DMS 273 (cell line): ENCODE results near the gene STRBP.

Source experiments
- DNase-seq: peaks from one replicate; lab custom pipeline; 2025; ENCODE audit not compliant: unreplicated experiment; lab: John Stamatoyannopoulos, UW

Gene STRBP

DNA sequence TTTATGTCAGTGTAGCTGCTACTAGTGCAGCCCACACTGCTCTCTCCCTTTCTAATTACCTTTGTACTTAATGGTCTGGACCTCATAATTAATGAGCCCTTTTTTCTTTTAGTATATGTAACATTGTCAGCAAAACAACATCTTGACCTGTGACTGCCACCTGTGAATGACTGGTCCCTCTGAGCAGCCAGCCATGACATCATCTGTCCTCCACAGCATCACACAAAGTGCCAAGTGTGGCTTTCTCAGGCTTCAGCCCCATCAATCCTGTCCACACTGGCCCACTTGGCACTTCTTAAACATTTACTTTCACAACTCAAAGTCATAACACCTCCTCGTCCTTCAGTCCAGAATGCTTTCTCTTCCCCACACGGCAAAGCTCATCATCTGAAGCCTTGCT lies 130.2 kb downstream of the STRBP start:
- no peak for DNase-seq

DNA sequence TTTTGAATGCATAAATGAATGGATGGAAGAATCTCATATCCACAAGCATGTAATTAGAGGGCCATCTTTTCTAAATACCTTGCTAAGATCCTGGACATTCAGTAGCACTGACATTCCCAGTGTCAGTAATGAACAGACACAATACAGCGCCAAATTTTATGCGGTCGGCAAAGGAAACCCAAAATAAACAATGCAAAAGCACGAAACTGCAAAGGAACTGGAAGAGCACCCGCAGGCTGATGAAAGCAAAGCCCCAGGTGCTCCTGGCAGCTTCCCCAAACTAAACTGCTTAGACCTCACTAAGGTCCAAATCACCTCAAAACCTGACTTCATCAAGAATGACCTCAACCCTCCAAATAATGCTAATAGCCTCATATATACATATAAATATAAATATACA lies 133.0 kb downstream of the STRBP start:
- DNase-seq: no peak

DNA sequence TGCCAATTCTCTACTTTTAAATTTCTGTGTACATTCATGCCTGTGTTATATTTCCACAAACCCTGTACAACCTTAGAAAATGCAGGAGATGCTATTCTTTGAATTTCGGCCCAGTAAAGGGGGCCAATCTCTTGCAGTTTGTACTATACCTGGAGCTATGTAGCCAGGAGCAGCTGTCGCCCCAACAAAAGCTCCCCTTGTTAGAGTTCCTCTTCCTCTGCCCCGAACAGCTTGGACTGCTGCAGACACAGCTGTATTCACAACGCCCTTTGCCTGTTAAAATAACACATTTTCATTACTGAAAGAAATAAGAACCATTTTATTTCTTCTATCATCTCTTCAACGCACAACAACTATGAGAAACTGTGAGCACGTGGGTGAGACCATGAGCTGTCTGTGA lies 135.7 kb downstream of the STRBP start:
- no peak for DNase-seq

DNA sequence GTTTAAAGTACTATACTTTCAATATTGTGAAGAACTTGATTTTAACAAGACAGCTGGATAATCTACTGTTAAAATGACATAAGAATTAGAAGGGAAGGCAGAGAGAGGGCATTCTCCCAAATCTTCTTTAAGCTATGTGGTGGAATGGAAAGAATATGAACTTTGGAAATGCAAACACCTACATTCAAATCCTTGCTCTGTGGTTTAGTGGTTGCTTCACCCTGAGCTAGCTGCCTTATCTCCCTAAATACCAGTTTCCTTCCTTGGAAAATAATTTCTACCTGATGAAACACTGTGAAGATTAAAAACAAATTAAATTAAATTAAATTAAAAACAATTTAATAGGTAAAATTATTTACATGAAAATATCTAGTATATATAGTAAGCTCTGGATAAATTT lies 136.4 kb downstream of the STRBP start:
- DNase-seq: no peak

DNA sequence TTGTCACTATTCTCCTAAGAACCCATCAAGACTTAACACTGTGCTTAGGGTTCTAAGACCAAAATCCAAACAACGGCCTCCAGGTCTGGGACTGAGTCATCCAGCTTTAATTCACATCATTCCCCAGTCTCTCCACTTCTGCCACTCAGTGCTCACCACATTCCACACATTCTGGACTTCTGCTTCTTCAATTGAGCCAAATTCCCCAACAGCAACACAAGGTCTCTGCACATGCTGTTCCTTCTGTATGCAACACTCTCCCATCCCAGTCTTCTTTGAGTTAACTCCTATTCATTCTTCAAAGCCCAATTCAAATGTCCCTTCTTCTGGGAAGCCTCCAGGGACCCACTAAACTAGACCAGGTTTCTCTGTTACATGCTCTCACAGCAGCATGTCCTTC lies 137.1 kb downstream of the STRBP start:
- no peak for DNase-seq

DNA sequence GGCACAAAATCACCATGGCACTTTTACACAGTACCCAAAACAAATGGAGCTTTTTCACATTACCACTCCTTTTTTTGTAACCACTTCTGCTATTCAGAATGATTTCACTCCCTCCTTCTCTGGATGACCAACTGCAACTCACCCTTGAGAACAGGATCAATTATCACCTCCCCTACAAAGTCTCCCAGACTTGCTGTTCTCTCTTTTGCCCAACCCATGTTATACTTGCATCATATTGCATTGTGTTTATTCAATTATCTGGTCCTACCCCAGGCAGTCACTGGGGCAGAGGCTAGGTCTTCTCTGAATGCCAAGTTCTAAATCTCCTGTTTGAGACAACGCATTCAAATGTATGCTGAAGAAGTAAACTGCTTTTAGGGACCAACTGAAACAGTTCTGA lies 139.0 kb downstream of the STRBP start:
- no peak for DNase-seq

DNA sequence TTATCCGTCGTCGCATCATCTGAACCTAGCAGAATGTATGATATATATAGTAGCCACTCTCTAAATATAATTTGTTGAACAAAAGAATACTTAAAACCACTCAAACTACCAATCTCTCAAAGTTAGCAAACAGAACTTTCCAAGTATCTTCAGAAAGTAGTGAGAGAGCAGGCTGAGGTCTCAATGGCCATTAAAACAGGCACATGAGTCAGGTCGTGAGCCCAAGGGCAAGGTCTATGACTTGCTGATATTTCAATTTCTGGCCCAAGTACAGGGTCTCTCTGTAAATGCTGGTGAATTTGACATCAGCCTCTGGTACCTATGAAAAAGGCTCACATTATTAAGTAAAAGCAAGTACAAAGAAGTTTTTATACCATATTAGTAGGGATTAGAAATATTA lies 139.8 kb downstream of the STRBP start:
- no peak for DNase-seq

DNA sequence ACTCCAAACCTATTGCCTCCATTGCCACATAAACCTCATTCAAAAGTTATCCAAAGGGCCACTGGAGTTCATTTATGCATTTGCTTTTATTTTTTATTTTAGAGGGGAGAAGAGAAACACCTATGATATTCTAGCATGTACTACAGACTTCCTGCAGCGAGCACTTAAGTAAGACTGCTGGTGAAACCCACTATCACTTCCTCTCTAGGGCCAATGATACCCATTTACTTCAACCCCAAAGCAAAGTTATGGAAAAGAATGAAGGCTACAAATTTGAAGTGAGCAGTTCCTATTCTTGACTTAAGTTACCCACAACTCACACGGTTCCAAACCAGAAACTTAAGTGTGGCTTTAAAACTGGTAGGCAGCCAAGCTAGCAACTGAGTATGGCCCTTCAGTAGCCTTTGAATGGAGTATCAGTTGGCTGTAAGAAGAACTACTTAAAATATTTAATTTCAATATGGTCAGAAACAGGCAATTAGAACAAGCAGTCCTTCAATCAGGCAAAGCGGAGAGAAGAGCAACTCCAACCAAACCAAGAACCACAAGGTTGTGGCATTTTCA lies 140.8 kb downstream of the STRBP start:
- DNase-seq: no peak

DNA sequence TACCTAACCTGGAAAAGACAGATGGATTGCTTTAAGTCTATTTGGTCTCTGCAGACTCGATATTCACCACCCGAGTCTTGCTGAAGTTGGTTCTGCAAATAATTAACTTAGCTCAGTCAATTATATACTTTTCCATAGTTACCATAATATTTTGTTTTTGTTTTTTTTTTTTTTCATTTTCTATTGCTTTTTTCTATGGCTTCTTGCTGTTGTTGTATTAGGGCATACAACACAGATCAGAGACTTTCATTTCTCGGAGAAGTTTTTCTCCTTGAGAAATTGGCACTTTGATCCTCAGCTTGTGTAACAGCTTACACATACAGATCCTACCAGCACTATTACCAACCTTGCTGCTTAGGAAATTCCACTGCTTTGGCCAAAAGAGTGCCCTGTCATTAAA lies 146.9 kb downstream of the STRBP start:
- no peak for DNase-seq

DNA sequence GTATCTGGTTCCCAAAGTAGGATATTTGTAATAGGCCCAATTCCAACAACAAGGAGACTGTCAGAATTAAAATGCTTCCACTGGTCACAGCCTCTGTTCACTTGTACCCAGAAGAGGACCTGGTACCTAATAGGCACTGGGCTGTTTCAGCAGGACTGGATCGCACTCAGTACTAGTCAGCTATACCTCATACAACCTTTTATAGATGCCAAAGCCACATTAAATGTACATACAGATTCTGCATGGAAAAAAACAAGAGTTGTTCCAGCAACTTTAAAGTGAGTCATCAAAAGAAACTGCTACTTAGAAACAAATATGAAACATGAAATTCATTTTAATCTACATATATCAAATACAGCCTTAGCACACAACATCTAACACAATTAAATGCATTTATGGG lies 147.4 kb downstream of the STRBP start:
- DNase-seq: no peak

DNA sequence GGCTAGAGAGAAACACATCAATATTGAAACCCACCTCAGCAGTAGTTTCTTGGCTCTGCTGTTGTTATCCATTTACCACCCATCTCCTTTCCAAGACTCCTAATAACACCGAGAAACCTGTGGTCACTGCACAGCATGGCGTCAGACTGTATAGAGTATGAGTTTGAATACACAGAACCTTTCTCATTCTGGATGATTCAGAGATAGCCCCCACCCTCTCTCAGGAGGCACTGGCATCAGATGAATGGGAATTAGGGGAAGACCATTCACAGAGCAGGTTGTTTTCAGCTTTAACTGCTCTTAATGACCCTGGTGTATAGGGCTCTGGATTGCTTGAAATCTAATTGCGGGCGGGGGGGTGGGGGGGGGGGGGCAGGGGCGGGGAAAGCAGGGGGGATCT lies 148.3 kb downstream of the STRBP start:
- DNase-seq: no peak

DNA sequence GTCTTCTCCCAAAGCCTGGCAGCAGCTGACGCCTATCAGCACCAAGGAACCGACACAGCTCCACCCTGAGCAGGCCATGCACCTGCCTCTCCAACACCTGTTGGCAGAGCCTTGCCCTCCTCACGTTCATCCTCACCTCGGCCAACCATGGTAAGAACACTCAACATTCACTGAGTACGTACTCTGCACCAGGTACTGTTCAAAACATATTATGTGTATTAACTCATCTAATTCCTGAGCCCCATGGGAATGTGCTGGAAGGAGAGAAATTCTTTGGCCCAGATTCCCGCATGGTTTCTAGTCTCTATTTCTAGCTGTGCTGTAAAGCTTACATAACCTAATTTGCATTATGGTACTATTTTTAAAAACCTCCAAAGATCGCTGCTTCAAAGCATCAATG lies 148.8 kb downstream of the STRBP start:
- DNase-seq: no peak

DNA sequence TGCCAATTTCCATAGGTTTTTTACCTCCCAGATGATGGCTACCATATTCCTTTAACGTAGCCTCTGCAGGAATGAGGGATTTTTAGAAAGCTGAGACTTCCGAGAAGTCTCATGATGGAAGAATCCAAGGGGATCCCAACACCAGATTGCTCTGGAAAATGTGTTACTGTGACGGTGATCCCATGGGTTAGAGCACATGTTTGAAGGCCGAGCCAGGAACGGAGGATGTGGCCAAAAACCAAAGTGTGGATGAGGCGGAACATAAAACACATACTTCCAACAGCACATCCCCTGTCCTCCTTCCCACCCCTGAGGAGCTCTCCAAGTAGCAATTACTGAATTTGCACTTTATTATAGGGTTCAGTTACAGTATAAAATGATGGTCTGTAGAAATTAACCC lies 152.3 kb downstream of the STRBP start:
- DNase-seq: no peak

DNA sequence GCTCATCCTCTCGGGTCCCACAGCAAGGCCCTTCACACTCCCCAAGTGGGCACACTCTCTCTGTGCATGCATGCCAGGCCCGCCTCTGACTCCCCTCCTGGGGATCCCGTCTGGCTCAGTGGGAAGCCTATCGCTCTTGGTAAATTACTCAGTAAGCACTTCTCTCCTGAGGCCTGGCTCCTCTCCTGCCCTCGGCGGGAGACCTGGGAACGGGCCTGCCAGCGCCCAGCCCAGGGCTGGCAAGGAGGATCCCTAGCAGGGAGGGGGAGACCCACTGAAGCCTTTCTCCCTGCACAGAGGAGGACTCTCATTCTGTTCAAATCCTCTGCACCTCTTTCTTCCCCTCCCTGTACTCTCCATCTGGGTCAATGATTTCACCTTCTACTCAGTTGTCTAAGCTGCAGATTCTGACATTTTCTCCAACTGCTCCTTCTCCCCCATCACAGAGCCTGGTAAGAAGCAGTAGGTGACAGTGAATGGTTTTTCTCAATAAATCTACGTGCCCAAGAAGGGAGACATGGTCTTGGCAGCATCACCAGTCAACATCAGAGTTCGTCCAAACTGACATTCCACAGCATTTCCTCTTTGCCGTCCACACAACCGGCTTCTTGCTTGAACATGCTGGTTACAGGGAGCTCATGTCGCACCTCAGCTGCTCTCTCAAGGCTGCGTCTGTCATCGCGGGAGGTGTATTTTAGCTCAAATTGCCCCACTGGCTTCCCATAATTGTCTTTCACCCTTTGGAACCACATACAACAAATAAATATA lies 153.1 kb downstream of the STRBP start:
- no peak for DNase-seq

DNA sequence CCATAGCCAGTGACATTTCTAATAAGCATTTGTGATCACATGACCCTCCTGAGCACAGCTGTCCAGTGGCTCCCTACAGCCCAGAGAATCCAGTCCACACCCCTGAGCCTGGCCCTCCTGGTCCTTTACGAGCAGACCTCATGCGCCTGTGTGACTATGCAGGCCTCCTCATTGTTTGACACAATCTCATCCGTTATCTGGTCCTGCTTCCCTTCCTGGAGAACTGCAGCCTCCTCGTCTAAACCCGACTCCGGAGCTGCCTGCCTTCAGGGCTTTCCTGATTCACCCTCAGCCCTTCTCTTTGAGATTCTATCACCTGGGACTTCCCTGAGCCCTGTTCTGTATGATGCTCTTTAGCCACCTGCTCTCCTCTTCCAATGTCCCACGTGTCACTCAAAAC lies 155.2 kb downstream of the STRBP start:
- DNase-seq: no peak

DNA sequence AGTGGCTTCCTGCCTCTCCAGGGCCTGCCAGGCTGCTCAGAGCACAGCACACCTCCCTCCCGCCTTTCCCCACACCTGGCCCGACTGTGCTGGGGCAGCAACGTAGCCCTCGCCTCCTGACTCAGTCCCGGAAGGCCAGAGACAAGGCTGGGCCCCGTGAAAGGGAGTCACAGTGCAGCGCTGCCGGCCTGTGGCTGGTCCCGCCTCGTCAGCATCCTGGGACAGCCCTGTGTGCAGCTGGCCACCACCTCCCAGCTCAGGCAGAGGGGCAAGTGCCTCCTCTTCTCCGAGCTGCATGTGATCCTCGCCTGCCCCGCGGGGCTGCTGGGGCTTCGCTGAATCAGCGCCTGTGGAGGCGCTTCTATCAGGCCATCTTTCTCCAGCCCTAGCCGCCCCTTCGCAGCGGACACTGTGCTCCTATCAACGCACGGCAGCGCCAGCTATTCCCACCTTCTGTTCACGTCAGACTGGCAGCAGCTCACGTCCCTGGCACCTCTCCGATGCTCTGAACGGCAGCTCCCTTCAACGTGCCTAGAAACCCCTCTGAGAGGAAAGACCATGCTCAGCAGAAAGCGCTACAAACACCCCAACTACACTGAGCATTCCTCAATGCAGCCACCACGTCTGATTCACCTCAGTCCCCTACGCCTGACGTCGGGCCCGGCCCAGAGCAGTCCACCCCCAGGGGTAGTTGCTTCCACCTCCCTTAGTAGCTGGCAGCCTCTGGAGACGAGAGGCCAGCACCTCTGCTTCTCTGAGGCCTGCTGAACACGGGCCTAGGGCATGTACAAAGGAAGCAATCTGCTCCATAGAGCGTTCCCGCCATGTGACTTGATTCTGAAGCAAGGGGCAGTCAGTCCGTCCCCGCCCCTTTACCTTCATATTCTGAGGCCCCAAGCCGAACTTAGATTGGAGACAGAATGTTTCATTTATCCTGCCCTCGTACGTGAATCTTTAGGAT lies 156.1 kb downstream of the STRBP start:
- no peak for DNase-seq

DNA sequence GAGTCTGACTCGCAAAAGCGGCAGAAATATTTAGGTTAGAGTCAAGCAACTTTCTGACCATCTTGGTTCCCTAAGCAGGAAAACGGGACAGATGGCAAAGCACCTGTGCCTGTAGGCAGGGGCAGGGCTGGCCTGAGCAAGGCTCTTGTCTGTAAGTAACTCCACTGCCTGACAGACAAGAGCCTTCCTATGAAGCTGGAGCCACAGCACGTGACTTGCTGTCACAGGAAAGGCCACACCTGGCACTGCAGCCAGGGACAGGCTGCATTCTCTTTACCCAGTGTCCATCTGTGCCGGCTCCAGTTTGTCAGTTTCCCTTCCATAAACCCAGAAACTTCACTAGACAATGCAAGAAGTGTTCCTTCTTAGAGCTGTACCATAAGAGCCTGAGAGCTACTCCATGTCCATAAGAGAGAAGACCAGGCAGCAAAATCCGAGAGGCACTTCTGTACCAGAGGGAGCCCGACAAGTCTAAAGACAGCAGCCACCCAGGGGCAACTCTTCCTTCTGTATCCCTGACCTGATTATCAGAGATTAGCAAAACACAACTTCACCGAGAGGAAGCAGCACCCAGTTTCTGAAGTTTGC lies 156.9 kb downstream of the STRBP start:
- peak; percentile 35 for DNase-seq

DNA sequence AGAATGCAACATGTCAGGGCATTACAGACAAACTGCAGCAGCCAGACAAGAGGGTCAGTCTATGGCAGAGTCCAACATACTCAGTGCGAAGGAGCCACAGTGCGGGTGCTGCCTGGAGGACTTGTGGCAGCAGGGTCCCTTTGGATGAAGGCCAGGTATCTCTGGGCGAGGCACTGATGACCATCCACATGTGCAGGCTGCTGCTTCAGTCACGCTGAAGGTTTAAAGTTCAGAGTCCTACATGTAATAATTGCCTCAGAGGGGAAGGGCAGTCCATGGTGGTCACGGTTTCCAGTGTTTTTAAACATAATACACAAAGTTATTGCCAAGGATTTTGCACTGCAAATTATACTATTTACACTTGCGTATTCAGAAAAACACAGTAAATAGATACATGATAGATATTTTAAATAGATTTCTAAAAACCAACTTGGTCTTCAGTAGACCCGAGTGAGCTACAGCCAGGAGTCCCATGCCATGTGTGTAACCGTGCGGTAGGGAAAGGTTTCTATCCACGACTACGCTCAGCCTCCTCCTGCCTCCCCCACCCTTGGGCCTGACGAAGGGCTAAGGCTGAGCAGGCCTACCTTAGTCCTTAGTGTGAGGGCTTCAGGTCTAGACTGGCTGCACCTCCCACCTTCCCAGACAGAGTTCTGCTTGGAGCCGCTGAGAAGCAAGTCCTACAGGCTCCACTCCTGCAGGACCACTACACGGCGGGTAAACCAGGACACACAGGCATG lies 158.7 kb downstream of the STRBP start:
- no peak for DNase-seq

DNA sequence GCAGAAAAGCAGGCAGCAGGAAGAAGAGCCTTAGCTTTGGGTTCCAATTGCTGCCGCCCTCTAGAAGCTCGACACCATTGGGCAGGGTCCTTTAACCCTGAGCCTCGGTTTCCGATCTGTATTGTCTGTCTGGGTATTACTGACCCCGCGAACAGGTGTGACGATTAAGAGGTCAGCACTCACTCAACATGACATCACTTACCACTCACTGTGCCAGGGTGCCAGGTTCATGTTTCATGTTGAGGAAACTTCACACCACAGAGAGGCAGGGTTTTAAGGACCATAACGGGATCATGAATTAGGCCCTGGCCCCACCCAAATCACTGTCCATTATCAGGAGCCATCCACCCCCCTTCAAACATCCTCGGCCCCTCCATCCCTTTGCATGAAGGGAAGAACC lies 159.4 kb downstream of the STRBP start:
- no peak for DNase-seq

DNA sequence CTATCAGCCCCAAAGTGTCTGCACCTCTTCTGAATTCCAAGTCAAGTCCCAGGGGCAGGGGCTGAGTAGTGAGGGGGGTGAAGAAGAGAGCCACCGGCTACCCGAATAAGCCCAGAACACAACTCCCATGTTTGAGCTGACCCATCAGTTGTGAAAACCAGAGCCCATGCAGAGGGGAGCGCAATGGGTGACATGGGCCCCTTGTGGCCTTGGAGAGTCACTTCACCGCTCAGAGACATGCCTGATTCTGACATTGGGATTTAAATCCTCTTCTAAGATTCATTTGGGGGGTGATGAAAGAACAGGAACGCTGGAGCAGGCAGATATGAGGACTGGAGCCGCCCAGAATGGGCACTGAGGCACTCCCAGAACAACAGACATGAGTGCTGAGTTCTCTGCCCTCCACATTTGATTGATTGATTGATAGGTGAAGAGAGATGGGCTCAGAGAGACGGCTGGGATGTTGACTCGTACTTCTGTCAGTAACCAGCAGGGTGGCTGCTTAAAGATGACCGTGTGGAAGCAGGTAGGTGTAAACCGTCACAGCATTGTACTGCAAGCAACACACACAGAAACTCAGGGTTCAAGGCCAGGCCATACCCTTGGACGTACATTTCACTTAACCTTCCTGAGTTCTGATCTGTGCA lies 160.6 kb downstream of the STRBP start:
- no peak for DNase-seq
